ENCODE measurements around the gene RUFY3. TPM values are rescaled to one million over a fixed set of nuclear protein-coding genes. Genes with fewer than 3 reads are reported as not detected.

Gene RUFY3
- total and polyA plus RNA-seq, 4 donors: 9.2 to 35.2 (median 15.0) TPM

DNA sequence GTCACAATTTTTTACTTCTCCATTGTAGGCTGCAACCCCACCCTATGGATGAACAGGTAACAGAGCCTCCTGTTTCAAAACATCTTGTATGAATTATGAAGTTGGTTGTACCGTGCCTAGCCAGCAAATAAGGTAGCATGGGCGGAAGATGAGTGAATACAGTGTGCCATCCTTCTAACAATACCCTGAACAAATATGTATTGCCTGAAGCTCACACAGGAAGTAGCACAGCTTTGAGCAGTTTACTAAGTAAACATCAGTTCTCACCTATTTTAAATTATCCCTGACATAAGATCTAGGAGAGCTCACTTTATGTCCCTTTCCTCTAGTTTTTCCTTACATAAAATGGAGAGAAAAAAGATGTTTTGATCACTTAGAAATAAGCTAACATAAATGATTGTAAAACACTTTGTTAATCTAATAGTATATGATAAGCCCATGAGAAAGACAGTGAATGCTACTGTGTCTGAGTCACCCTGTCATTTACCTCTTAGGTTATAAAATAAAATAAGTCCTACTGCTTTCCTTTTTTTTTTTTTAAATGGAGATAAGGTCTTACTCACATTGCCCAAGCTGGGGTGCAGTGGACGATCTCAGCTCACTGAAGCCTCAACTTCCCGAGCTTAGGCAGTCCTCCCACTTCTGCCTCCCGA is 81.3 kb downstream of the RUFY3 start:
- TF ChIP-seq, protein P1, sequence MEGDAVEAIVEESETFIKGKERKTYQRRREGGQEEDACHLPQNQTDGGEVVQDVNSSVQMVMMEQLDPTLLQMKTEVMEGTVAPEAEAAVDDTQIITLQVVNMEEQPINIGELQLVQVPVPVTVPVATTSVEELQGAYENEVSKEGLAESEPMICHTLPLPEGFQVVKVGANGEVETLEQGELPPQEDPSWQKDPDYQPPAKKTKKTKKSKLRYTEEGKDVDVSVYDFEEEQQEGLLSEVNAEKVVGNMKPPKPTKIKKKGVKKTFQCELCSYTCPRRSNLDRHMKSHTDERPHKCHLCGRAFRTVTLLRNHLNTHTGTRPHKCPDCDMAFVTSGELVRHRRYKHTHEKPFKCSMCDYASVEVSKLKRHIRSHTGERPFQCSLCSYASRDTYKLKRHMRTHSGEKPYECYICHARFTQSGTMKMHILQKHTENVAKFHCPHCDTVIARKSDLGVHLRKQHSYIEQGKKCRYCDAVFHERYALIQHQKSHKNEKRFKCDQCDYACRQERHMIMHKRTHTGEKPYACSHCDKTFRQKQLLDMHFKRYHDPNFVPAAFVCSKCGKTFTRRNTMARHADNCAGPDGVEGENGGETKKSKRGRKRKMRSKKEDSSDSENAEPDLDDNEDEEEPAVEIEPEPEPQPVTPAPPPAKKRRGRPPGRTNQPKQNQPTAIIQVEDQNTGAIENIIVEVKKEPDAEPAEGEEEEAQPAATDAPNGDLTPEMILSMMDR (IDR thresholded peaks at IDR 0.05; ENCODE audit: low read depth, low read length, missing input control): no peak
- TF ChIP-seq EGR1 (IDR thresholded peaks at IDR 0.05; ENCODE audit: low read depth in 2 of 2): no peak
- no peak for TF ChIP-seq SP1 (IDR thresholded peaks at IDR 0.05)
- no peak for TF ChIP-seq RAD21 (IDR thresholded peaks at IDR 0.05)
- no peak for TF ChIP-seq ZBTB33 (IDR thresholded peaks at IDR 0.05)
- TF ChIP-seq, protein P2, sequence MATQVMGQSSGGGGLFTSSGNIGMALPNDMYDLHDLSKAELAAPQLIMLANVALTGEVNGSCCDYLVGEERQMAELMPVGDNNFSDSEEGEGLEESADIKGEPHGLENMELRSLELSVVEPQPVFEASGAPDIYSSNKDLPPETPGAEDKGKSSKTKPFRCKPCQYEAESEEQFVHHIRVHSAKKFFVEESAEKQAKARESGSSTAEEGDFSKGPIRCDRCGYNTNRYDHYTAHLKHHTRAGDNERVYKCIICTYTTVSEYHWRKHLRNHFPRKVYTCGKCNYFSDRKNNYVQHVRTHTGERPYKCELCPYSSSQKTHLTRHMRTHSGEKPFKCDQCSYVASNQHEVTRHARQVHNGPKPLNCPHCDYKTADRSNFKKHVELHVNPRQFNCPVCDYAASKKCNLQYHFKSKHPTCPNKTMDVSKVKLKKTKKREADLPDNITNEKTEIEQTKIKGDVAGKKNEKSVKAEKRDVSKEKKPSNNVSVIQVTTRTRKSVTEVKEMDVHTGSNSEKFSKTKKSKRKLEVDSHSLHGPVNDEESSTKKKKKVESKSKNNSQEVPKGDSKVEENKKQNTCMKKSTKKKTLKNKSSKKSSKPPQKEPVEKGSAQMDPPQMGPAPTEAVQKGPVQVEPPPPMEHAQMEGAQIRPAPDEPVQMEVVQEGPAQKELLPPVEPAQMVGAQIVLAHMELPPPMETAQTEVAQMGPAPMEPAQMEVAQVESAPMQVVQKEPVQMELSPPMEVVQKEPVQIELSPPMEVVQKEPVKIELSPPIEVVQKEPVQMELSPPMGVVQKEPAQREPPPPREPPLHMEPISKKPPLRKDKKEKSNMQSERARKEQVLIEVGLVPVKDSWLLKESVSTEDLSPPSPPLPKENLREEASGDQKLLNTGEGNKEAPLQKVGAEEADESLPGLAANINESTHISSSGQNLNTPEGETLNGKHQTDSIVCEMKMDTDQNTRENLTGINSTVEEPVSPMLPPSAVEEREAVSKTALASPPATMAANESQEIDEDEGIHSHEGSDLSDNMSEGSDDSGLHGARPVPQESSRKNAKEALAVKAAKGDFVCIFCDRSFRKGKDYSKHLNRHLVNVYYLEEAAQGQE (IDR thresholded peaks at IDR 0.05): no peak
- TF ChIP-seq RXRA (IDR thresholded peaks at IDR 0.05): no peak
- TF ChIP-seq GABPA (IDR thresholded peaks at IDR 0.05 in 1 of 2, conservative IDR thresholded peaks at IDR 0.05 in 1 of 2): no peak
- no peak for TF ChIP-seq FOXA2 (IDR thresholded peaks at IDR 0.05)
- Histone ChIP-seq H3K9ac (ENCODE audit: low read depth in 1 of 2, low read length in 2 of 2) (no peak overlapping the region), H3K27me3 (ENCODE audit: control insufficient read depth in 4 of 4, insufficient read depth in 4 of 4, low read length in 3 of 4) (no peaks in the 10 kb centered on the region), H3K4me1 (ENCODE audit: control insufficient read depth in 4 of 4, insufficient read depth in 4 of 4, low read length in 3 of 4) (peaks cover 0 to 4% (median 0%) of the 10 kb centered on the region in 4 donors), H3K9me3 (ENCODE audit: control insufficient read depth in 4 of 4, low read length in 3 of 4) (no peaks in the 10 kb centered on the region), H3K36me3 (ENCODE audit: control insufficient read depth in 4 of 4, insufficient read depth in 3 of 4, low read depth in 1 of 4, low read length in 3 of 4) (peaks cover 0 to 4% (median 3%) of the 10 kb centered on the region in 4 donors), H3K4me3 (ENCODE audit: low read depth in 1 of 3, low read length in 3 of 3) (no peak overlapping the region), H3K27ac (ENCODE audit: low read depth in 1 of 2, low read length in 2 of 2) (no peak overlapping the region)
- WGBS: 90% methylated on average over 5 of the region's 5 CpGs
- DNase-seq (ENCODE audit: low spot score): no peak

GRCh38 chr4:70808151-70808550 is 86.4 kb downstream of the RUFY3 start:
- peaks cover 0 to 3% (median 2%) of the 10 kb centered on the region in 4 donors for H3K36me3 ChIP-seq (ENCODE audit: control insufficient read depth in 4 of 4, insufficient read depth in 3 of 4, low read depth in 1 of 4, low read length in 3 of 4)
- no peak overlapping the region for H3K9ac ChIP-seq (ENCODE audit: low read depth in 1 of 2, low read length in 2 of 2)
- no peaks in the 10 kb centered on the region for H3K9me3 ChIP-seq (ENCODE audit: control insufficient read depth in 4 of 4, low read length in 3 of 4)
- no peaks in the 10 kb centered on the region for H3K27me3 ChIP-seq (ENCODE audit: control insufficient read depth in 4 of 4, insufficient read depth in 4 of 4, low read length in 3 of 4)
- H3K27ac ChIP-seq (ENCODE audit: low read depth in 1 of 2, low read length in 2 of 2): no peak overlapping the region
- WGBS: 85% methylated on average over 1 of the region's 1 CpG
- DNase-seq (ENCODE audit: low spot score): no peak
- H3K4me1 ChIP-seq (ENCODE audit: control insufficient read depth in 4 of 4, insufficient read depth in 4 of 4, low read length in 3 of 4): no peaks in the 10 kb centered on the region
- no peak overlapping the region for H3K4me3 ChIP-seq (ENCODE audit: low read depth in 1 of 3, low read length in 3 of 3)
- no peak for TF ChIP-seq RAD21 (IDR thresholded peaks at IDR 0.05)
- TF ChIP-seq, protein P2 (IDR thresholded peaks at IDR 0.05): no peak
- TF ChIP-seq, protein P1 (IDR thresholded peaks at IDR 0.05; ENCODE audit: low read depth, low read length, missing input control): no peak
- no peak for TF ChIP-seq HNF4A (conservative IDR thresholded peaks at IDR 0.05)
- TF ChIP-seq GABPA (IDR thresholded peaks at IDR 0.05 in 1 of 2, conservative IDR thresholded peaks at IDR 0.05 in 1 of 2): no peak
- TF ChIP-seq FOXA2 (IDR thresholded peaks at IDR 0.05): no peak
- TF ChIP-seq YY1 (IDR thresholded peaks at IDR 0.05): no peak
- no peak for TF ChIP-seq SP1 (IDR thresholded peaks at IDR 0.05)
- TF ChIP-seq MAX (IDR thresholded peaks at IDR 0.05): no peak
